Activated CD8-positive, alpha-beta memory T cell treated with anti-CD3 and anti-CD28 coated beads for 4 hours (primary cell): ENCODE data around the gene TNFRSF6B.
A peak's percentile ranks its signal among the peaks of the same experiment; 100 is the strongest.
"Not testable (repeated sequence)": the region's sequence is repeated elsewhere in the genome, so short reads cannot be mapped to it uniquely, and the experiment has no call there.

ENCODE experiments used
- DNase-seq, 2 donors: peaks; one replicate each; pipeline ENCODE4 v3.0.0-alpha.2; 2020; ENCODE audit warnings: low read depth in 2 of 2

The TNFRSF6B gene, protein sequence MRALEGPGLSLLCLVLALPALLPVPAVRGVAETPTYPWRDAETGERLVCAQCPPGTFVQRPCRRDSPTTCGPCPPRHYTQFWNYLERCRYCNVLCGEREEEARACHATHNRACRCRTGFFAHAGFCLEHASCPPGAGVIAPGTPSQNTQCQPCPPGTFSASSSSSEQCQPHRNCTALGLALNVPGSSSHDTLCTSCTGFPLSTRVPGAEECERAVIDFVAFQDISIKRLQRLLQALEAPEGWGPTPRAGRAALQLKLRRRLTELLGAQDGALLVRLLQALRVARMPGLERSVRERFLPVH

DNA sequence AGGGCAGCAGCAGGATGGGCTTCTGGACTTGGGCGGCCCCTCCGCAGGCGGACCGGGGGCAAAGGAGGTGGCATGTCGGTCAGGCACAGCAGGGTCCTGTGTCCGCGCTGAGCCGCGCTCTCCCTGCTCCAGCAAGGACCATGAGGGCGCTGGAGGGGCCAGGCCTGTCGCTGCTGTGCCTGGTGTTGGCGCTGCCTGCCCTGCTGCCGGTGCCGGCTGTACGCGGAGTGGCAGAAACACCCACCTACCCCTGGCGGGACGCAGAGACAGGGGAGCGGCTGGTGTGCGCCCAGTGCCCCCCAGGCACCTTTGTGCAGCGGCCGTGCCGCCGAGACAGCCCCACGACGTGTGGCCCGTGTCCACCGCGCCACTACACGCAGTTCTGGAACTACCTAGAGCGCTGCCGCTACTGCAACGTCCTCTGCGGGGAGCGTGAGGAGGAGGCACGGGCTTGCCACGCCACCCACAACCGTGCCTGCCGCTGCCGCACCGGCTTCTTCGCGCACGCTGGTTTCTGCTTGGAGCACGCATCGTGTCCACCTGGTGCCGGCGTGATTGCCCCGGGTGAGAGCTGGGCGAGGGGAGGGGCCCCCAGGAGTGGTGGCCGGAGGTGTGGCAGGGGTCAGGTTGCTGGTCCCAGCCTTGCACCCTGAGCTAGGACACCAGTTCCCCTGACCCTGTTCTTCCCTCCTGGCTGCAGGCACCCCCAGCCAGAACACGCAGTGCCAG is at the start of gene TNFRSF6B:
Gene TNFRSF6B (plus strand): TSS at position 25 of the 729 bp plus-strand sequence. CDS start 116 bp downstream, at position 141.
- no peak for DNase-seq

DNA sequence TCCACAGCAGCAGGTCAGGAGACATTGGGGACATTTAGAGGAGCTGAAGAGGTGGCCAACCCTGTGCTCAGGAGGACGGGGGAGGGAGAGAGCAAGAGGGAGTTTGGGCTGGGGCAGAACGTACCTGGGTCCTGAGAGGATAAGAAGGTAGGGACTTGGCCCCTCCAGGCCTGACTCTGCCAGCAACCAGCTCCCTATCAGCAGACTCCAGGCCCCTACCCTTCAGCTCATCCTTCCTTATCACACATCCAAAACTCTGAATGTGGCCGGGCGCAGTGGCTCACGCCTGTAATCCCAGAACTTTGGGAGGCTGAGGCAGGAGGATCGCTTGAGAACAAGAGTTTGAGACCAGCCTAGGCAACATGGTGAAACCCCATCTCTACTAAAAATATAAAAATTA is 48.3 kb upstream of the TNFRSF6B start:
- no peak for DNase-seq

DNA sequence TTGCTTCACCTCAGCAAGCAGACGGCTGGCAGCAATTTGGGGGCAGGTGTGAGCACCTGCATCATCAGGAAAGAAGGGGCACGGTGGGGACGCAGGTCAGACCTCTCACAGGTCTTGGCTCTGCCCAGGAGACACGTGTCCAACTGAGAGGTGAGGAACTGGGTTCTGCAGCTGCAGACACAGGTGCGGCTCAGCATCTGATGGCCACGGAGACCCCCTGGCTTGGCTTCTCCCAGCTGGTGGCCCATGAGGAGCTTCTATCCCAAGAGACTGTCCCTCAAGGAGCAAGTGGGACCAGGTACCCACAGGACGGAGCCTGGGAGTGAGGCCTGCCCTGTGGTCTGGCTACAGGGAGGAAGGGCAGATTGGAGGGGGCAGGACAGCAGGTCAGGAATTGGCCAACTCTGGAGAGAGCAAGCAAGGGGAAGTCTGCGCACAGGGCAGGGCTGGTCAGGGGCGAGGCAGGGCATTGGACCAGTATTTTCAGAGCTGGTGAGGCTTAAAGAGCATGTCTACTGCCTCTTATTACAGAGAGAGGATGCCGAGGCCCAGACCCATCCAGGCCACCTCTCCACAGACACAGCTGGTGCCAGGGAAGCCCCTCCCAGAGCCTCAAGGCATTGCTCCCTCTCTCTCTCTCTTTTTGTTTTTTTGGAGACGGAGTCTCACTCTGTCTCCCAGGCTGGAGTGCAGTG is 47.4 kb upstream of the TNFRSF6B start:
- DNase-seq = no peak

DNA sequence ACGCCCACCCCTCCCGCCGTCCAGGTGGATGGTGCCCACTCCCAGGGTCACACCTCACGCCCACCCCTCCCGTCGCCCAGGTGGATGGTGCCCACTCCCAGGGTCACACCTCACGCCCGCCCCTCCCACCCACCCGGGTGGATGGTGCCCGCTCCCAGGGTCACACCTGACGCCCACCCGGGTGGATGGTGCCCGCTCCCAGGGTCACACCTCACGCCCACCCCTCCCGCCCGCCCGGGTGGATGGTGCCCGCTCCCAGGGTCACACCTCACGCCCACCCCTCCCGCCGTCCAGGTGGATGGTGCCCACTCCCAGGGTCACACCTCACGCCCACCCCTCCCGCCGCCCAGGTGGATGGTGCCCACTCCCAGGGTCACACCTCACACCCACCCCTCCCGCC is 46.0 kb upstream of the TNFRSF6B start:
- not testable (repeated sequence) for DNase-seq

DNA sequence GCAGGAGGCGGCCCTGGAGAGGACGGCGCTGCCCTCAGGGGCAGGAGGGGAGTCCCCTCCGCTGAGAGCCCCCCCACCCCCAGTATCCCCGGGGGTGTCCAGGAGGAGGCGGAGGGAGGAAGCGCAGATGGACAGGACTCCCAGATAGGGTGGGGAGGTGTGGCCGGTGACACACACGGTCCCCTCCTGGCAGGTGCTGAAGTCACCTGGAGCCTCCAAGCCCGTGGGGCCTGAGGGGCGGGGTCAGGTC is 44.6 kb upstream of the TNFRSF6B start:
- DNase-seq = no peak

DNA sequence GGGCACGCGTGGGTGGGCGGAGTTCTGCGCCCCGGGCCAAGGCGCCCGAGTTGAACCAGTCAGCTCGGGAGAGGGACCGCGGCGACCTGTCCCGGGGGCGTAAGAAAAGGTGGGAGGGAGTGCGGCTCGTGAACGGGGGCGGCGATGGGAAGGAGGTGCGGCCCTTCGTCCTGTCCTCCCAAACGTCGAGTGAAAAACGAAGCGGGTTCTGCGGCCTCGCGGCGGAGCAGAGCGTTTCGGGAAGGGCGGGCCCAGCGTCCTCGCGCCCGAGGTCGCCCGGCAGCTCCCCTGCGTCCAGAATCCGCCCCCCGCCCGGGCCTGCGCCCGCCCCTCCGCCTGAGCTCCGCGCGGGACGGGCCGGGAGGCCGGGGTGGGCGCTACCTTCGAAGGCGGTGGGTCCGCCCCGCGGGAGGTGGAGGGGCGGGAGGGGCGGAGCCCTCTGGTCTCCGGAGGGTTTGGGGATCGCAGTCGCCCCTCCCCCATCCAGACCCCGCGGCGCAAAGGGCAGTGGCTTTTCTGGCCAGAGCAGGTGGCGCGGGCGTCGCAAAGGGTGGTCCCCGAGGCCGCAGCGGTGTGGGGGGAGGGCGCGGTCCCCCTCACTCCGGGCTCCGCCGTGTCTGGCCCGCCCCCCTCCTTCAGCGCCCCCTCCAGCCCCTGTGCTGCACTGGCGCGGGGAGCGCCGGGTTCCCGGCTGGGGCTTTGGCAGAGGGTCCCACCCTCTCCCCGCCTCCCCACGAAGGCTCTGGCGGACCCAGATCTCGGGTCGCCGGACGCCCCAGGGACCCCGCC is 44.1 kb upstream of the TNFRSF6B start:
- DNase-seq = no peak

DNA sequence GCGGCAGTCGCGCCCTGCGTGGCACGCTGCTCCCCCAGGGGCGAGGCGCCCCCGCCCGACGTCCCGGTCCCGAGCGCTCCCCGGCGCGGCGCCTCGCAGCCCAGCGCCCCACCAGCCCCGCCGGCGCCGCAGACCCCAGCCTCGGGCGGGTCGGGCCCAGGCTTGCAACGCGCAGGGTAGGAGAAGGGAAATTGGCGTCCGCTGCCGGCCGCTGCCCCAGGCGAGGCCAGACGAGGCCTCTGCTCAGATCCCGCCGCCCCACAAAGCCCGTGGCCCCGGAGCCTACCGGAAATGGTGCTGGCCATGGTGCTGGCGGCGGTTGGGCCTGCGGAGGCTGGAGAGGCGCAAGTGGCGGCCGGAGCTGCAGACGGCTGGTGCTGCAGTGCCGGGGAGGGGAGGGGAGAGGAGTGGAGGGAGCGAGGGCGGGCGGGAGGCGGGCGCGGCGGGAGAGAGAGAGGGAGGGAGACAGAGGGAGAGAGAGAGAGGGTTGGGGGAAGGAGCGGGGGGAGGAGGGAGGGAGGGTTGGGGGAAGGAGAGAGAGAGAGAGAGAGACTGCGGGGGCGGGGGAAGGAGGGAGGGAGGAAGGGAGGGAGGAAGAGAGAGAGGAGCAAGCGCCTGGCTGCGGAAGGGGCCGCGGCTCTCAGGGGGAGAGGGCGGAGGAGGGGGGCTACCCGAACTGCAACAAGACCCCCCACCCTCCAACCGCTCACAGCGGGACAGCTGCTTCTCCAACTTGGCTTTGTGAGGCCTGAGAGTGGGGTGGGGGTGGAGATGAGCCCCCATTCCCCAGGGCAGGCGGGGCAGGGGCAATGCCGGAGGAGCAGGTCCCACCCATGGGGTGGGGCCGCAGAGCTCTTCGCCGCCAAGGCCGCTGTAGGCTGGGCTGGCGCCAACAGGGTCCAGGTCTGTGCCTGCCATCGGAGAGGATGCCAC is 43.1 kb upstream of the TNFRSF6B start, which contains the start of gene STMN3:
Gene STMN3 (minus strand): TSS at position 384 of the 933 bp plus-strand sequence. CDS start 79 bp downstream, at position 305.
- DNase-seq = no peak

DNA sequence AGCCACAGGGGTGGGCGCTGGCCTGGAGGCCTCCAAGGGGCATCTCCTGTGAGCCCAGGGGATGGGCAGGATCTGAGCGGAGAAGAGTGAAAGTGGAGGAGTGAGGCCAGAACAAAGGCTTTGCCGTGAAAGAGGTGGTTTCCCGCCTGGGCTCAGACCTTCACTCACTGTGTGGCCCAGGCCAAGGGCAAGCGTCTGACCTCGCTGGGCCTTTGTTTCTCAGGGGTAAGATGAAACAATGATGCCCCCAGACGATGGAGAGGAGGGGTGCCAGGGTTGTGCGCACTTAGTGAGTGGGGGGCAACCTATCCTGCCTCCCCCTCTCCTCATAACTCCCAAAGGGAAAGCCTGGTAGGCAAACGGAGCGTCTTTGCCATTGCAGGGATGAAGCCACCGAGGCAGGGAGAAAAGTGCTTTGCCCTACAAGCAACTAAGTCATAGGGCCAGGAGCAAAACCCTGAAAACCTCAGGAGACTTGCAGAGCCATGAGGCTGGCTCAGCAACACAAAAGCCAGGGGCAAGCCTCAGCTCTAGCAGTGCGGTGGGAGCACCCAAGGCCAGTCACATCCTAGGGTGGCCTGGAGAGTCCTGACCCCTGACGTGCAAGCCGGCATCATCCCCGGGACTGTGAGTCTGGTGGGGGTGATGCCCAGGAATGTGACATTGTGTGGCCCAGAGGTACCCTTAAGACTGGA is 42.3 kb upstream of the TNFRSF6B start:
- no peak for DNase-seq

DNA sequence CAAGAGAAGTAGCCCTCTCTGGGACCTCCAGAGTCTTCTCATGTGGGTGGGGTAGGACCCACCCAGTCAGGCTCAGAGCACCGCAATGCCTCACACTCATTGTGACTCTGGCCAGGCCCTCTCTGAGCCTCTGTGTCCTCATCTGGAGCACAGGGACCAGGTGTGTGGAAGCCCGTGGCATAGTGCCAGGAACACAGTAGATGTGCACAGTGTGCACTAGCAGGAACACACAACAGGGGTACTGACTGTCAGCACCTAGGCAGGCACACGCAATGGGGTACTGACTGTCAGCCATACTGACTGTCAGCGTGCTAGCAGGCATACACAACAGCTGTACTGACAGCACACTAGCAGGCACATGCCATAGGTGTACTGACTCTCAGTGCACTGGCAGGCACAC is 41.2 kb upstream of the TNFRSF6B start:
- DNase-seq = no peak

DNA sequence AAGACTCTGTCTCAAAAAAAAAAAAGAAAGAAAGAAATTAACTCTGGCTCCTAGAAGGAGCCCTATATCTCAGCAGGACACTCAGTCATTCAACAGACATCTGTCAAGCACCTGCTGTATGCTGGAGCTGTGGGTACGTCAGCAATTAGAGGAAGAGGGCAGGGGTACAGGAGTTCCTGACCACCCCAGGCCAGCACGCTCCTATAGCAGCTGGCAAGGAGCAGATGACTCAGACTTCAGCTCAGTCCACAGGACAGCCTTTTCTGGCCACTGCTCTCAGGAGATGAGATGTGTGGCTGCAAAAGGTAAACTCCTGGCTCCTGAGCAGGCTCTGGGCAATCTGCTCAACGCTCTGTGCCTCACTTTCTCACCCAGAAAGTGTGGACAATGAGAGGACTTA is 40.0 kb upstream of the TNFRSF6B start:
- no peak for DNase-seq

DNA sequence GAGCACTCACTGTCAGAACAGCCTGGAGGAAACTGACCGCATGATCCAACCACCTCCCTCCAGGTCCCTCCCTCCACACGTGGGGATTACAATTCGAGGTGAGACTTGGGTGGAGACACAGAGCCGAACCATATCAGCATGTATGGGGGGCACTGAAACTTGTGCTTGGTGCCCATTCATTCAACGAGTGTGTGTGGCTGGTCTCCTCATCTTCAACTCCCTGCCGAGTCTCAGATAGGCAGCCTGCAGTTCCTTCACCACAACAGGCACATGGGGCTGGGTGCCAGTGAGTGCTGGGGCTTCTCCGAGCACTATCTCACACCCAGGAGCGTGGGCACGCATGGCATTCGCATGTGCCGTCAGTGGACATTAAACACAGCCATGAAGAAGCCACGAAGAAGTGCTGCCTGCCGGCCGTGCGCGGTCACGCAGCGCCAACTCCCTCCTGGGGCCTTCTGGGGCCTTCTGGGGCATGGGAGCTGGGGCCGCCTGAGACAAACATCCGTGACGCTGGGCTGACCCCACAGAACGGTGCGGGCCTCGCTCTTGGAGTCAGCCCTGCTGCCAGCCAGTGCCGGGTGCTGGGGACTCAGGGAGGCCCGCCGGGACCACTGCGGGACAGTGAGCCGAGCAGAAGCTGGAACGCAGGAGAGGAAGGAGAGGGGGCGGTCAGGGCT is 39.1 kb upstream of the TNFRSF6B start:
- DNase-seq = no peak

DNA sequence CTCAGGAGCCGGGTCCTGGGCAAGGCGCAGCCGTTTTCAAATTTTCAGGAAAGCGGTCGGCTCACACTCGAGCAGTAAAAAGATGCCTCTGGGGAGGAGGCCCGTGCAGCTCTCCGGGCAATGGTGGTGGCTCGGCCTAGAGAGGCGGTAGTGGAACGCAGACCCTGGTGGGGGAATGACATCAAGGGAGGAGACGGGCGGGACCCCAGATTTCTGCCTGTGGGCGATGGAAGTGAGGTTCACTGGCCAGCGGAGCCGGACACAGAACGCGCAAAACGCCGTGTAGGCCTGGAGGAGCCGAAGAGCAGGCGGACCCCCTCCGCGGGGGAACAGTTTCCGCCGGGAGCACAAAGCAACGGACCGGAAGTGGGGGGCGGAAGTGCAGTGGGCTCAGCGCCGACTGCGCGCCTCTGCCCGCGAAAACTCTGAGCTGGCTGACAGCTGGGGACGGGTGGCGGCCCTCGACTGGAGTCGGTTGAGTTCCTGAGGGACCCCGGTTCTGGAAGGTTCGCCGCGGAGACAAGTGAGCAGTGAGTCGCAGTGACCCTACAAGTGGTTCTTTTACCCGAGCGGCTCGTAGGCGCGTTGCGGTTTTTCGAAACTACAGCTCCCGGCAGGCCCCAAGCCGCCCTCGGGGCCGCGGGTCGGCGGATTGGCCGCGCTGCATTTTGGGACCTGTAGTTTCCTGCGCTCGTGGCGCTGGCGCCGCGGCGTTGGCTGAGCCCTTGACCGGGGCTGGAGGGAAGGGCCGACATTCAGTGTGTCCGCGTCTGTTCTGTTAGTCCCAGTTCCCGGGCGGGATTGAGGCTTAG is 38.3 kb upstream of the TNFRSF6B start, which contains the start of gene RTEL1:
Gene RTEL1 (plus strand): TSS at position 376 of the 812 bp plus-strand sequence. CDS start 1,091 bp downstream, outside the sequence.
- DNase-seq = peak; percentile 75 to 82

DNA sequence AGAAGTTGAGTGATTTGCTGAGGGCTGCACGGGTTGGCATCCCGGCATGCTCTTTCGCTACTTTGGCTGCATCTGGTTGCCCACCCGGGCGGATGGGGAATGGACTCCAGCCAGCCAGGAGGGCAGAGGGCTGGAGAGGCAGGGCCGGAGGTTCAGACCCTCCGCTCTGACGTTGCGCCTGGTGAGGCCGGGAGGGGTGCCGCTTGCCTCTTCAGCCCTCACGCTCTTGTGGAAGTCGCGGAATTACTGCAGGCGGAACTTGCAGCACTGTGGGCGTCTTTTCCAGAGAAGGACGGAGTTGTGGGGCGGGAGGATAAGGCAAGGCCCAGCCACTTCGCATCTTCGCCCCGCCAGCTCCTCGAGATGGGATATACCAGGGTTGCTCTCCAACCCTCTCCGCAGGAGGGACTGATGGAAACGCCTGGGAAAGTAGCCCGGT is 37.7 kb upstream of the TNFRSF6B start:
- no peak for DNase-seq

DNA sequence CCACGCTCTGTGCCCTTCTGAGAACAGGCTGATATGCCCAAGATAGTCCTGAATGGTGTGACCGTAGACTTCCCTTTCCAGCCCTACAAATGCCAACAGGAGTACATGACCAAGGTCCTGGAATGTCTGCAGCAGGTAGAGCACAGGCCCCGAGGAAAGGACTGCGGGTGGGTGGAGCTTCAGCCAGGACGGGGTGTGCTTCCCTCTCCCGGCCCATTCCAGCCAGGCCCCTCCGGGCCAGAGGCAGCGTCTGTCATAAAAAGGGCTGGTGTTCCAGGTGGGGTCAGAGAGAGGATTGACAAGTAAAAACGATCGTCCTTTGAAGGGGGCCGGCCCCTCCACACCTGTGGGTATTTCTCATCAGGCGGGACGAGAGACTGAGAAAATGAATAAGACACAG is 37.1 kb upstream of the TNFRSF6B start:
- no peak for DNase-seq

DNA sequence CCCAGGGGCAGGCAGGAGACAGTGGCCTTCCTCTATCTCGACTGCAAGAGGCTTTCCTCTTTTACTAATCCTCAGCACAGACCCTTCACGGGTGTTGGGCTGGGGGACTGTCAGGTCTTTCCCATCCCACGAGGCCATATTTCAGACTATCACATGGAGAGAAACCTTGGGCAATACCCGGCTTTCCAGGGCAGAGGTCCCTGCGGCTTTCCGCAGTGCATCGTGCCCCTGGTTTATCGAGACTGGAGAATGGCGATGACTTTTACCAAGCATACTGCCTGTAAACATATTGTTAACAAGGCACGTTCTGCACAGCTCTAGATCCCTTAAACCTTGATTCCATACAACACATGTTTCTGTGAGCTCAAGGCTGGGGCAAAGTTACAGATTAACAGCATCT is 36.3 kb upstream of the TNFRSF6B start:
- not testable (repeated sequence) for DNase-seq

DNA sequence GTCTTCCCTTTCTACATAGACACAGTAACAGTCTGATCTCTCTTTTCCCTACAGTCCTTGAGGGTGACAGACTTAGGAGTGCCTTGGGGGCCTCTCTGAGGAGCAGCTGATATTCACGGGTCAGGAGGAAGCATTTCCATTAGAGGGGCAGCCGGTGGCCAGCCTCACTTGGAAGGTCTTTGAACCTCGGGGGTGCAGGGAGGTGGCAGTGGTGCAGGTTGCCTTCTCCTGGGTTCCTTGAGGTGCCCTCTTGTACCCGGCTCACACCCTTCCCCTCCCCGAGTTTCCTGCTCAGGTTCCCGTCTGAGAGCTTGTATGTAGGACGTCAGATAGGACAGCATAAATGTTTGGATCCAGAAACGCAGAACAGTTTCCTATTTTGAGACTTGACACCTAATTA is 35.8 kb upstream of the TNFRSF6B start:
- DNase-seq = no peak

DNA sequence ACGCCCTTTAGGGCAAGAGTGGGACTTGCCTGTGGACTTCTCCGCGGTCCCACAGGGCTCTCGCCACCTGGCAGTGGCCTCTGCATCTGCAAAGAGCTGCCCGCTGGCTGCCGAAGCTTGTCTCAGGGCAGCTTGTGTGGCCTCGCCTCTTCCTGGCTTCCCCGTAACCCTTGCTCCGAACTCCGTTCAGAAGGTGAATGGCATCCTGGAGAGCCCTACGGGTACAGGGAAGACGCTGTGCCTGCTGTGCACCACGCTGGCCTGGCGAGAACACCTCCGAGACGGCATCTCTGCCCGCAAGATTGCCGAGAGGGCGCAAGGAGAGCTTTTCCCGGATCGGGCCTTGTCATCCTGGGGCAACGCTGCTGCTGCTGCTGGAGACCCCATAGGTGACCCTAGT is 35.3 kb upstream of the TNFRSF6B start:
- DNase-seq = no peak

DNA sequence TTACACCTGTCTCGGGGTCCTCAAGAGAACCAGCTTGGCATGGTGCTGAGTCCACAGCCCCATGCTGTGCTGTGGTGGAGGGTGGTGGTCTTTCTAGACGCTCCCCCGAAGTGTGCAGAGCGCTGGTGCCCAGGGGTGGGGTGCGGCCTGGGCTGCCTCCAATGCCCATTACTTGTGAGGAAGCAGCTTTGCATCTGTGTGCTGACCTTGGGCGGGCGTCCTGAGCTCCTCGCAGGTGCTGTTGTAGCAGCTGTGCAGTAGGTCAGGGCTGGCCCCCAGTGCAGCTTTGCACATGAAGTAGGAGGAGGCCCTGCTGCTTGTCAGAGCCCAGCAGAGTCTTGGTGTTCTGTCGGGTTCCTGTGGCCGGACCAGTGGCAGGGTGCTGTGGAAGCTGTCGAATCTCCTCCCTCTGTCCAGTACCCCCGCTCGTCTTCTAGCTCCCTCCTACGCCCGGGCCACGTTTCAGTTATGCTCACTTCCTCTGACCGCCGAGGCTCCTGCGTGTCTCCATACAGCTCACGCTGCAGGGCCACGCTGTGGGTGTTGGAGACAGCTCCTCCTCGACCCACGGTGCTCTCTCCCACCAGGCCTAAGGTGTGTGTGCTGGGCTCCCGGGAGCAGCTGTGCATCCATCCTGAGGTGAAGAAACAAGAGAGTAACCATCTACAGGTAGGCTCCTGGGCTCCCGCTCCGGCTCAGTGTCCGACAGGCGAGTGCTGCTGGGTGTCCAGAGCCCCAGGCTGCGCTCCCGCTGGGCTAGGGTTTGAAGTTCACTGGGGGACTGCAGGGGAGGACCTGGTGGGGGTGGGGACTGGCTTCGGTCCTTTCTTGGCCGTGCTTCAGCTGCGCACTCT is 34.3 kb upstream of the TNFRSF6B start:
- DNase-seq = no peak
